Measurements from ENCODE around the gene GAL3ST2.
"Not testable (repeated sequence)": the region's sequence is repeated elsewhere in the genome, so short reads cannot be mapped to it uniquely, and the experiment has no call there.

The GAL3ST2 gene

GRCh38 chr2:241744028-241744754 is 32.4 kb upstream of the GAL3ST2 start:
- DNase-seq: no peak

GRCh38 chr2:241745276-241745675 is 31.3 kb upstream of the GAL3ST2 start:
- intact Hi-C loops (cut with DNase I): no loop called here
- no peak for DNase-seq

More at GRCh38 chr2:241744028-241744754, 32.4 kb upstream of the GAL3ST2 start:
- intact Hi-C loops (cut with DNase I): no loop called here

GRCh38 chr2:241746084-241746483 is 30.5 kb upstream of the GAL3ST2 start:
- no peak for DNase-seq
- intact Hi-C loops (cut with DNase I): no loop called here

GRCh38 chr2:241748468-241749256 is 28.0 kb upstream of the GAL3ST2 start:
- peak in 1 of 10 donors; percentile 80 for DNase-seq
- intact Hi-C loops (cut with DNase I): no loop called here

- intact Hi-C loops (cut with DNase I): no loop called here
- no peak for DNase-seq
Observed at GRCh38 chr2:241750076-241750840, 26.4 kb upstream of the GAL3ST2 start.

- intact Hi-C loops (cut with DNase I): no loop called here
- no peak for DNase-seq
Observed at GRCh38 chr2:241751152-241751551, 25.5 kb upstream of the GAL3ST2 start.

- no peak for DNase-seq
Observed at GRCh38 chr2:241751776-241752175, 24.8 kb upstream of the GAL3ST2 start.

GRCh38 chr2:241752253-241752652 is 24.4 kb upstream of the GAL3ST2 start:
- intact Hi-C loops (cut with DNase I): no loop called here
- DNase-seq: no peak

More at GRCh38 chr2:241751776-241752175, 24.8 kb upstream of the GAL3ST2 start:
- intact Hi-C loops (cut with DNase I): no loop called here

GRCh38 chr2:241752689-241753276 is 23.8 kb upstream of the GAL3ST2 start:
- intact Hi-C loops (cut with DNase I): no loop called here
- no peak for DNase-seq

GRCh38 chr2:241753493-241753892 is 23.1 kb upstream of the GAL3ST2 start:
- intact Hi-C loops (cut with DNase I): no loop called here

GRCh38 chr2:241754042-241754441 is 22.6 kb upstream of the GAL3ST2 start:
- intact Hi-C loops (cut with DNase I): no loop called here
- DNase-seq: peak in 1 of 10 donors; percentile 80

More at GRCh38 chr2:241753493-241753892, 23.1 kb upstream of the GAL3ST2 start:
- peak in 1 of 10 donors; percentile 80 for DNase-seq

- DNase-seq: no peak
- intact Hi-C loops (cut with DNase I): no loop called here
Observed at GRCh38 chr2:241755166-241755565, 21.5 kb upstream of the GAL3ST2 start.

- intact Hi-C loops (cut with DNase I): no loop called here
Observed at GRCh38 chr2:241755777-241756176, 20.8 kb upstream of the GAL3ST2 start.

GRCh38 chr2:241759067-241759807 is 17.4 kb upstream of the GAL3ST2 start:
- peak in 1 of 10 donors; percentile 30 for DNase-seq

More at GRCh38 chr2:241755777-241756176, 20.8 kb upstream of the GAL3ST2 start:
- no peak for DNase-seq

GRCh38 chr2:241759893-241760292 is 16.7 kb upstream of the GAL3ST2 start:
- intact Hi-C loops (cut with DNase I); DNase-seq: not testable (repeated sequence)

More at GRCh38 chr2:241759067-241759807, 17.4 kb upstream of the GAL3ST2 start:
- intact Hi-C loops (cut with DNase I): no loop called here

GRCh38 chr2:241760301-241760771 is 16.3 kb upstream of the GAL3ST2 start:
- DNase-seq: peak in 3 of 10 donors; percentile 27 to 49 (median 43)
- intact Hi-C loops (cut with DNase I): no loop called here

- peak in 3 of 10 donors; percentile 32 to 43 (median 39) for DNase-seq
- intact Hi-C loops (cut with DNase I): no loop called here
Observed at GRCh38 chr2:241762321-241762932, 14.2 kb upstream of the GAL3ST2 start.

- DNase-seq: peak in 2 of 10 donors; percentile 42 to 73
- intact Hi-C loops (cut with DNase I): no loop called here
Observed at GRCh38 chr2:241762933-241763369, 13.7 kb upstream of the GAL3ST2 start.

Measured in posterior cingulate gyrus (tissue), 11 donors.